Neural cell (in vitro differentiated cells): ENCODE data around the gene CDK11A.
"Not testable (repeated sequence)": the region's sequence is repeated elsewhere in the genome, so short reads cannot be mapped to it uniquely, and the experiment has no call there.

Source experiments
- EP300 ChIP-seq: fragments of 450-650 bp; conservative IDR thresholded peaks from 2 replicates; pipeline ENCODE4 v1.6.1; 2014; ENCODE audit warnings: antibody characterized with exemption, mild to moderate bottlenecking, moderate library complexity; ENCODE audit not compliant: poor library complexity, severe bottlenecking
- EZH2 ChIP-seq: fragments of 200-600, 300-800 bp; shearing (Covaris generic), sonication (generic); IDR thresholded peaks from 2 replicates; pipeline ENCODE4 v1.6.1; 2014; ENCODE audit warnings: antibody characterized with exemption, low read length, borderline replicate concordance, mild to moderate bottlenecking; ENCODE audit not compliant: insufficient read depth, poor library complexity, severe bottlenecking
- MXI1 ChIP-seq: fragments of 450-650 bp; conservative IDR thresholded peaks from 2 replicates; pipeline ENCODE4 v1.6.1; 2014; ENCODE audit warnings: antibody characterized with exemption, mild to moderate bottlenecking; ENCODE audit not compliant: poor library complexity, severe bottlenecking
- POLR2AphosphoS5 ChIP-seq: IDR thresholded peaks from 2 replicates; pipeline ENCODE4 v1.6.1; 2012
- RAD21 ChIP-seq: fragments of 450-650 bp; conservative IDR thresholded peaks from 2 replicates; pipeline ENCODE4 v1.6.1; 2014; ENCODE audit warnings: antibody characterized with exemption, mild to moderate bottlenecking, moderate library complexity
- TAF1 ChIP-seq: IDR thresholded peaks from 2 replicates; pipeline ENCODE4 v1.6.1; 2012; ENCODE audit warnings: low read depth
- TF ChIP-seq, protein P1 (sequence below): fragments of 450-650 bp; IDR thresholded peaks from 2 replicates; pipeline ENCODE4 v1.5.1; 2014; ENCODE audit warnings: antibody characterized with exemption, mild to moderate bottlenecking, moderate library complexity; ENCODE audit not compliant: poor library complexity, severe bottlenecking

DNA sequence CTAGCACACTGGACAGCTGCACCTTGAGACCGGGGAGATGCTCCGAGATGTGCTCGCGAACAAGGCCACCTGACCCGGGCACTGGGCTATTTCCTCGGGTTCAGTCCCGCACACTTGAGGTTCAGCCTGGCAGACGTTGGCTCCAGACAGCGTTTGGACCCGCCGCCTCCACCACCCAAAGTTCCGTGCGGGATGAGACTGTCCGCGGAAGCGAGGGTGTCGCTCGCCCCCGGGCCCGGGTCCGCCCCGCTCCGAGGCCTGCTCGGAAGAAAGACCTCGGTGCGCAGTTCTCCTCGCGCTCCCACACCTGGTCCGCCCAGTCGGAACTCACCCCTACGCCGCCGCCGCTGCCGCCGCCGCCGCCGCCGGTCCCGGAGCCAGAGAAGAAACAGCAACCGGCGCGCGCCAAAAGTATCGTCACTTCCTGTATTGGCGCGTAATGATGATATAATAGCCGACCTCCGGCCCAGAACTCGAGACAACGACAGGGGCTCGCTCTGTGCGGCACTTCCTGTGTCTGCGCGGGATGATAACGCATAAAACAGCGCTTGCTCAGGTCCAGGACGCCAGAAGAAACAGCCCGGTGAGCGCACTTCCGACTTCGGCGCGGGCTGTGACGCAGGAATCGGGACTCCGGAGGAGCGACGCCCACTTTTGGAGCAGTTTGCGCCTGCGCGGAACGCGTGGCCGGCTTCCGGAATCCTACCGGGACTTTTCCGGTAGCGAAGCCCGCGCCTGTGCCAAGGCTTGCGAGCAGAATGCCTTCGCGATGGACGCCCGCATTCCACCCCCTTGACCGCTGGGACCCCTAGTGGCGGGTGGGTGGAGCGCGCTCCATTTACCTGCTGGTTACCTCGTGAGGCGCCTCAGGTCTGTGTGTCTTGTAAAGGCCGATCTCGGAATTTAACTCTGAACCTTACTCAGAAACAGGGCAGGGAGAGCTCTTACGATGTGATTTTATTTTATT lies 65.3 kb downstream of the CDK11A start, which contains the start of gene CDK11B:
- TF ChIP-seq, protein P1, sequence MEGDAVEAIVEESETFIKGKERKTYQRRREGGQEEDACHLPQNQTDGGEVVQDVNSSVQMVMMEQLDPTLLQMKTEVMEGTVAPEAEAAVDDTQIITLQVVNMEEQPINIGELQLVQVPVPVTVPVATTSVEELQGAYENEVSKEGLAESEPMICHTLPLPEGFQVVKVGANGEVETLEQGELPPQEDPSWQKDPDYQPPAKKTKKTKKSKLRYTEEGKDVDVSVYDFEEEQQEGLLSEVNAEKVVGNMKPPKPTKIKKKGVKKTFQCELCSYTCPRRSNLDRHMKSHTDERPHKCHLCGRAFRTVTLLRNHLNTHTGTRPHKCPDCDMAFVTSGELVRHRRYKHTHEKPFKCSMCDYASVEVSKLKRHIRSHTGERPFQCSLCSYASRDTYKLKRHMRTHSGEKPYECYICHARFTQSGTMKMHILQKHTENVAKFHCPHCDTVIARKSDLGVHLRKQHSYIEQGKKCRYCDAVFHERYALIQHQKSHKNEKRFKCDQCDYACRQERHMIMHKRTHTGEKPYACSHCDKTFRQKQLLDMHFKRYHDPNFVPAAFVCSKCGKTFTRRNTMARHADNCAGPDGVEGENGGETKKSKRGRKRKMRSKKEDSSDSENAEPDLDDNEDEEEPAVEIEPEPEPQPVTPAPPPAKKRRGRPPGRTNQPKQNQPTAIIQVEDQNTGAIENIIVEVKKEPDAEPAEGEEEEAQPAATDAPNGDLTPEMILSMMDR = peak; percentile 50
- TF ChIP-seq POLR2AphosphoS5 = peak; percentile 77
- TF ChIP-seq EP300 = peak; percentile 86
- peak; percentile 84 for TF ChIP-seq MXI1
- TF ChIP-seq TAF1, EZH2: not testable (repeated sequence)
- TF ChIP-seq RAD21 = peak; percentile 8
